Gastroesophageal sphincter (tissue), 4 donors: ENCODE measurements around the gene TRMU. TPM values are rescaled to one million over a fixed set of nuclear protein-coding genes. Genes with fewer than 3 reads are reported as not detected.

Experiments used
- ATAC-seq: fragments of 150-250 bp; one replicate; pipeline ENCODE4 v1.9.1; 2016; ENCODE audit warnings: mild to moderate bottlenecking, moderate library complexity
- H3K27ac ChIP-seq, 4 donors: fragments of 200-600 bp; sonication (generic) in 3 of 4; 1 replicate in 3 of 4; 2 replicates in 1 of 4; pipeline ENCODE4 v1.5.1; 2016 to 2019
- H3K27me3 ChIP-seq: fragments of 200-600 bp; sonication (generic); one replicate; pipeline ENCODE4 v1.5.1; 2019
- H3K36me3 ChIP-seq, 2 donors: fragments of 200-600 bp; sonication (generic); one replicate each; pipeline ENCODE4 v1.5.1; 2019; ENCODE audit warnings: control low read depth in 1 of 2
- H3K4me1 ChIP-seq, 3 donors: fragments of 200-600 bp; sonication (generic); 1 replicate in 2 of 3; 2 replicates in 1 of 3; pipeline ENCODE4 v1.5.1; 2016 to 2019; ENCODE audit warnings: control low read depth in 2 of 3
- H3K4me3 ChIP-seq, 2 donors: fragments of 200-600 bp; sonication (generic); one replicate each; pipeline ENCODE4 v1.5.1; 2019; ENCODE audit warnings: mild to moderate bottlenecking in 1 of 2, moderate library complexity in 1 of 2
- H3K9me3 ChIP-seq, 3 donors: fragments of 200-600 bp; sonication (generic); one replicate each; pipeline ENCODE4 v1.5.1; 2017 to 2019; ENCODE audit warnings: control low read depth in 2 of 3
- CTCF ChIP-seq, 4 experiments: fragments of 200-600 bp in 2 of 4; fragments of 450-650 bp in 2 of 4; sonication (generic) in 1 of 4; IDR thresholded peaks; one replicate each; pipeline ENCODE4 v1.5.1; 2017 to 2019; ENCODE audit warnings: antibody characterized with exemption in 4 of 4, mild to moderate bottlenecking in 2 of 4, moderate library complexity in 2 of 4
- EP300 ChIP-seq: sonication (generic); formaldehyde crosslinking; IDR thresholded peaks from one replicate; pipeline ENCODE4 v1.6.1; 2017; ENCODE audit warnings: antibody characterized with exemption, mild to moderate bottlenecking
- POLR2A ChIP-seq, 2 donors: fragments of 450-650 bp; IDR thresholded peaks; one replicate each; pipeline ENCODE4 v1.6.1; 2017; ENCODE audit warnings: antibody characterized with exemption in 2 of 2, mild to moderate bottlenecking in 2 of 2, moderate library complexity in 1 of 2
- POLR2AphosphoS5 ChIP-seq: sonication (generic); formaldehyde crosslinking; IDR thresholded peaks from one replicate; pipeline ENCODE4 v1.6.1; 2017; ENCODE audit warnings: antibody characterized with exemption
- WGBS, 2 donors: methylation state at CpG; one replicate each; pipeline ENCODE4 v1.1.5; 2018; ENCODE audit warnings: low coverage in 1 of 2; 5-methylcytosine and 5-hydroxymethylcytosine counted together
- total RNA-seq, 4 donors: library from RNA; depleted of rRNA; stranded (reverse); fragments of >200 nt; gene quantifications; one replicate each; pipeline ENCODE4 v1.1.0, GENCODE V29; 2016

Gene TRMU
- total RNA-seq, 4 donors from 2014 or later: 9.9 to 33.8 (median 24.6) TPM

DNA sequence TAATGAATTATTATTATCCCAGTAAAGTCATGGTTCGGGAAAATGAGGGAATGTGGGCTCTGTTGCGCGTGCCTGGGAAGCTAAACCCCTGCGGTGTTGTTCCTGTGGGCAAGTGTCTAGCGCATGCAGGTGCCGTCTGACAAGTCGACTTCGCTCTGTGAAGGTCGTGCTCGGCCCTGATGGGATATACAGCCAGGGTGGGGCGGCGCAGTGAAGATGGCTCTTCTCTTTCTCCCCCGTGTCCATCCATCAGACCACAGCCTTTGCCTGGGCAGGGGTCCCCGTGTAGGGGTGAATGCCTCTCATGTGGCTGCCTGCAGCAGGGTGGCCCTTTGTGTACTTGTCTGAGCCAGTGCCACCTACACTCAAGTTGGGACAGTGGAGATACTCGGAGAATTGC is 12.8 kb upstream of the TRMU start:
- TF ChIP-seq POLR2AphosphoS5: no peak
- no peak for TF ChIP-seq CTCF (IDR thresholded peaks at IDR 0.05)
- TF ChIP-seq EP300: no peak
- TF ChIP-seq POLR2A (IDR thresholded peaks at IDR 0.05): no peak
- Histone ChIP-seq H3K4me3 (no peak overlapping the region), H3K4me1 (no peaks in the 10 kb centered on the region), H3K36me3 (no peaks in the 10 kb centered on the region), H3K27ac (no peak overlapping the region), H3K27me3 (no peaks in the 10 kb centered on the region), H3K9me3 (no peaks in the 10 kb centered on the region)
- no peak for ATAC-seq
- whole genome bisulfite sequencing, 2 donors: 93 to 96% methylated on average over 4 to 13 of the region's 15 CpGs

DNA sequence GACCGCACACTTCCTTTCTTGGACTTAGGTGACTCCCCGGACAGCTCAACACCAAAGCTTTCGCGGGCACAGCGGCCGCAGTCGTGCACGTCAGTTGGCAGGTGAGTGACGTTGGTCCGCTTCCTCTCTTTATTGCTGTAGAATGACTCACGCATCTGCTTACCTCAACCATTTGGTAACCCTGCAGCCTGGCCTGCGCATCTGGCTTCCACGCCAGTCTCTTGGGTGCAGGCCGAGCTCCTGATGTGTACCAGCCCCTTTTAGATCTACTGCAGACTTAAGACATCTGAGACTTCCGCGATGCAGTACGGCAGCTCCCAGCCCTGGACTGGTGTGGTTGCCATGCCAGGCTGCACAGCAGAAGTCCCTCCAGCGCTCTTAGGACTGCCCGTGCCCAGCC is 12.4 kb upstream of the TRMU start:
- Histone ChIP-seq H3K9me3 (no peaks in the 10 kb centered on the region), H3K4me3 (no peak overlapping the region), H3K36me3 (no peaks in the 10 kb centered on the region), H3K4me1 (no peaks in the 10 kb centered on the region), H3K27ac (no peak overlapping the region), H3K27me3 (no peaks in the 10 kb centered on the region)
- TF ChIP-seq CTCF (IDR thresholded peaks at IDR 0.05) (no peak), POLR2A (IDR thresholded peaks at IDR 0.05) (no peak)
- no peak for ATAC-seq
- whole genome bisulfite sequencing, 2 donors: 90 to 97% methylated on average over 4 to 18 of the region's 19 CpGs

GRCh38 chr22:46326066-46326680 is 9.3 kb upstream of the TRMU start:
- TF ChIP-seq EP300: no peak
- no peak for TF ChIP-seq POLR2AphosphoS5
- no peak for TF ChIP-seq POLR2A (IDR thresholded peaks at IDR 0.05)
- TF ChIP-seq CTCF (IDR thresholded peaks at IDR 0.05): no peak
- Histone ChIP-seq H3K36me3 (no peaks in the 10 kb centered on the region), H3K4me3 (no peak overlapping the region), H3K27ac (no peak overlapping the region), H3K9me3 (no peaks in the 10 kb centered on the region), H3K27me3 (no peaks in the 10 kb centered on the region), H3K4me1 (no peaks in the 10 kb centered on the region)
- 90 to 95% methylated on average over 4 to 7 of the region's 23 CpGs for WGBS, 2 donors
- ATAC-seq: no peak

DNA sequence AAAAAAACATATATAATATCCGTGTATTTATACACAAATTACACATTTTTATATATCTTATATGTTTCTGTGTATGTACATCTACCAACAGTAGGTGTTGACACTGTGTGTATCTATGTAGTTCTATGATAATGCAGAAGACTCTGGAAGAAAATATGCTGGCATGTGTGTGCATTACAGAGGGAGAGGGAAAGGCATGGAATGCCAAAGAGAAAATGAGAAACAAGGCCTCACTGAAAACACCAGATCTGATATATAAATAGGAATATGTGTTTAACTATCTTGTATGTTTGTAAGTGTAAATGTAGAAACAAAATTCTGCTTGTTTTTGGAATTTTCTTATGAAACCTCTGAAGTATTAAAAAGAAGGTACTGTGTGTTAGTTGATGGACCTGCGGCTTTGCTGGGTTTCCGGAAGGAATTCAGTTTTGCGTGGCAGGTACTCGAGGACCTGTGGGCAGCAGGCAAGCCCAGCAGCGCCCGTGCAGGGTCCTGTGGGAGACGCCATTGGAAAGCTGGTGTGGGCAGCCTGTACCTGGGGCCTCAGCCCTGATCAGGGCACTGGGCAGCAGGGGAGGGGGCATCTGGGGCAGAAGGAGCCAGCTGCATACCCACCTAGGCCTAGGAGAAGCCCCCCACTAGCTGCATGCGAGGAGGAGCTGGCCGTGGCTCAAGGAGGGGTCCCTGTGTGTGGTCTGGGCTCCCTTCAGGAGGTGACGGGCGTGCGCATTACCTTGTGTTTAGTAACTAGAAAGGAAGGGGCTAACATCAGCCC is 7.6 kb upstream of the TRMU start:
- Histone ChIP-seq H3K4me3 (no peak overlapping the region), H3K4me1 (no peaks in the 10 kb centered on the region), H3K27me3 (no peaks in the 10 kb centered on the region), H3K27ac (no peak overlapping the region), H3K9me3 (no peaks in the 10 kb centered on the region), H3K36me3 (no peaks in the 10 kb centered on the region)
- 83 to 86% methylated on average over 1 to 8 of the region's 13 CpGs for WGBS, 2 donors
- ATAC-seq: no peak
- TF ChIP-seq EP300 (no peak), POLR2AphosphoS5 (no peak), CTCF (IDR thresholded peaks at IDR 0.05) (no peak), POLR2A (IDR thresholded peaks at IDR 0.05) (no peak)

DNA sequence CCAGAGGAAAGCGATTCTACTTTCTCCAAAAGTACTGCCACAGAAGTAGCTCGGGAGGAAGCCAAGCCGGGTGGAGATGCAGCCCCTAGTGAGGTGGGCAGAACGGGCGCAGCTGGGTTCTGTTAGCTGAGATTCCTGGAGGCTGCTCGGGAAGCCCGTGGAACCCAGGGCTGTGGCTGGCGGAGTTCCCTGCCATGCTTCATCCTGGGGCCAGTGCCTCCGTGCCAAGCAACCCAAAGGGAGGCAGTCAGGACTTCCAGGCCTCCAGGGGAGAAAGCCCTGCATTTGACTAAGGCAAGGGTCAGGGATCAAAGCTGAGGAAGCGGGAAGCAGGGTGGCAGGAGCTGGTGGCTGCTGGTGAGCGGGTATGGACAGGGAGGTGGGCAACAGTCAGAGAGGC is 6.7 kb upstream of the TRMU start:
- Histone ChIP-seq H3K36me3 (no peaks in the 10 kb centered on the region), H3K27me3 (no peaks in the 10 kb centered on the region), H3K4me3 (no peak overlapping the region), H3K9me3 (no peaks in the 10 kb centered on the region), H3K4me1 (no peaks in the 10 kb centered on the region), H3K27ac (no peak overlapping the region)
- no peak for TF ChIP-seq EP300
- no peak for TF ChIP-seq CTCF (IDR thresholded peaks at IDR 0.05)
- no peak for TF ChIP-seq POLR2AphosphoS5
- no peak for TF ChIP-seq POLR2A (IDR thresholded peaks at IDR 0.05)
- WGBS, 2 donors: 70% methylated on average over 1 of the region's 11 CpGs; no CpG with 5 or more reads in 1 of the 2 donors
- no peak for ATAC-seq
